B cell (primary cell): ENCODE data around the gene KRT72. TPM values are rescaled to one million over a fixed set of nuclear protein-coding genes. Genes with fewer than 3 reads are reported as not detected.

ENCODE experiments used
- ATAC-seq: fragments of 200-7000 bp; cut with Tn5 transposase; one replicate; pipeline ENCODE4 v1.10.0; 2021; ENCODE audit warnings: low read depth, mild to moderate bottlenecking, moderate number of reproducible peaks, moderate library complexity
- CTCF ChIA-PET: fragments of 350-600 bp; sonication (Branson Sonifier 250); formaldehyde crosslinking; loops from one replicate; lab custom pipeline; 2021; ENCODE audit warnings: antibody characterized with exemption, inconsistent platforms; lab: Charles Lee
- POLR2A ChIA-PET: fragments of 350-600 bp; sonication (Branson Sonifier 250); formaldehyde crosslinking; loops from one replicate; lab custom pipeline; 2021; ENCODE audit warnings: antibody characterized with exemption; lab: Charles Lee
- DNase-seq: peaks from one replicate; pipeline ENCODE4 v3.0.0; 2013
- H2AFZ ChIP-seq: 2 replicates; pipeline ENCODE4 v1.6.1; 2012; ENCODE audit warnings: mild to moderate bottlenecking, low read depth, low read length; ENCODE audit not compliant: insufficient read depth, poor library complexity, severe bottlenecking
- H3K27ac ChIP-seq, 2 donors: 1 replicate in 1 of 2; 2 replicates in 1 of 2; pipeline ENCODE4 v1.5.1; 2012 to 2013; ENCODE audit warnings: low read length in 2 of 2, mild to moderate bottlenecking in 2 of 2, moderate library complexity in 1 of 2
- H3K27me3 ChIP-seq, 4 experiments: fragments of 200-600 bp in 1 of 4; sonication (generic) in 1 of 4; replicated peaks in 1 of 4; 1 replicate in 2 of 4; 2 replicates in 2 of 4; pipeline versions ENCODE4 v1.6.1 to v1.7.0; 2013 to 2016; ENCODE audit warnings: low read length in 3 of 4, mild to moderate bottlenecking in 2 of 4, mixed read lengths in 1 of 4, moderate library complexity in 1 of 4; ENCODE audit not compliant: insufficient read depth in 4 of 4, control insufficient read depth in 3 of 4; ENCODE audit errors: control extremely low read depth in 1 of 4
- H3K36me3 ChIP-seq, 2 experiments: replicated peaks in 1 of 2; 1 replicate in 1 of 2; 2 replicates in 1 of 2; pipeline versions ENCODE4 v1.6.1 to v1.7.1; 2013; ENCODE audit warnings: low read length in 1 of 2; ENCODE audit not compliant: insufficient read depth in 2 of 2, control insufficient read depth in 1 of 2; ENCODE audit errors: control extremely low read depth in 1 of 2, extremely low read depth in 1 of 2
- H3K4me1 ChIP-seq, 2 donors: fragments of 200-600 bp in 1 of 2; sonication (generic) in 1 of 2; 1 replicate in 1 of 2; 2 replicates in 1 of 2; pipeline versions ENCODE4 v1.5.1 to v1.6.1; 2013 to 2017; ENCODE audit warnings: low read length in 2 of 2; ENCODE audit not compliant: control insufficient read depth in 2 of 2, insufficient read depth in 2 of 2
- H3K4me2 ChIP-seq: replicated peaks from 2 replicates; pipeline ENCODE3; 2012; ENCODE audit warnings: mild to moderate bottlenecking, low read depth, low read length; ENCODE audit not compliant: poor library complexity, severe bottlenecking
- H3K4me3 ChIP-seq, 5 experiments: fragments of 200-600 bp in 1 of 5; sonication (generic) in 1 of 5; 1 replicate in 3 of 5; 2 replicates in 2 of 5; pipeline versions ENCODE4 v1.5.1 to v1.7.0; 2011 to 2016; ENCODE audit warnings: low read length in 4 of 5, mild to moderate bottlenecking in 4 of 5, low read depth in 2 of 5, control low read depth in 1 of 5, moderate library complexity in 1 of 5; ENCODE audit not compliant: insufficient read depth in 1 of 5; ENCODE audit errors: control extremely low read depth in 1 of 5, extremely low read depth in 1 of 5
- H3K79me2 ChIP-seq: fragments of 200-600 bp; sonication (generic); one replicate; pipeline ENCODE4 v1.6.0; 2016; ENCODE audit warnings: low read length; ENCODE audit not compliant: control insufficient read depth, insufficient read depth
- H3K9ac ChIP-seq: fragments of 200-600 bp; sonication (generic); 2 replicates; pipeline ENCODE4 v1.6.1; 2017; ENCODE audit warnings: mild to moderate bottlenecking, low read length, moderate library complexity
- H3K9me3 ChIP-seq, 3 donors: one replicate each; pipeline versions ENCODE4 v1.6.1 to v1.7.1; 2013; ENCODE audit warnings: low read length in 2 of 3; ENCODE audit not compliant: control insufficient read depth in 2 of 3, insufficient read depth in 1 of 3; ENCODE audit errors: control extremely low read depth in 1 of 3
- H4K20me1 ChIP-seq: 2 replicates; pipeline ENCODE4 v1.6.0; 2012; ENCODE audit warnings: mild to moderate bottlenecking, low read length; ENCODE audit not compliant: insufficient read depth, control insufficient read depth, poor library complexity, severe bottlenecking
- H3K27ac Mint-ChIP-seq: one replicate; pipeline ENCODE4 v1.8.0; 2021; ENCODE audit warnings: mixed read lengths
- H3K27me3 Mint-ChIP-seq: one replicate; pipeline ENCODE4 v1.8.0; 2021; ENCODE audit warnings: mixed read lengths
- H3K4me1 Mint-ChIP-seq: one replicate; pipeline ENCODE4 v1.8.0; 2021; ENCODE audit warnings: mixed read lengths
- H3K4me3 Mint-ChIP-seq: one replicate; pipeline ENCODE4 v1.8.0; 2021; ENCODE audit warnings: mixed read lengths
- H3K9me3 Mint-ChIP-seq: one replicate; pipeline ENCODE4 v1.8.0; 2022; ENCODE audit warnings: mixed read lengths; ENCODE audit not compliant: insufficient read depth
- CTCF ChIP-seq: fragments of 200-600 bp; IDR thresholded peaks from one replicate; pipeline ENCODE4 v1.8.0; 2022; ENCODE audit warnings: antibody characterized with exemption, mild to moderate bottlenecking
- EZH2 ChIP-seq: IDR thresholded peaks from 2 replicates; pipeline ENCODE4 v1.6.1; 2012; ENCODE audit warnings: borderline replicate concordance, low read depth, mild to moderate bottlenecking, moderate library complexity, low read length; ENCODE audit not compliant: insufficient read depth, poor library complexity, severe bottlenecking
- WGBS: methylation state at CpG from one replicate; pipeline ENCODE4 v1.1.5; 2013; ENCODE audit warnings: missing lambda C conversion rate; ENCODE audit not compliant: insufficient coverage; 5-methylcytosine and 5-hydroxymethylcytosine counted together
- intact Hi-C: fragments of 100-400 bp; cut with micrococcal nuclease; formaldehyde crosslinking; loops from one replicate; pipeline ENCODE4 v1.10.0; 2022
- polyA plus RNA-seq: library from polyadenylated mRNA; depleted of rRNA; stranded (reverse); fragments of >200 nt; gene quantifications from 2 replicates; pipeline ENCODE4 v1.2.3, GENCODE V29; 2012
- total RNA-seq, 2 donors: library from RNA; stranded (reverse); fragments of 120-200 nt in 1 of 2; gene quantifications; 1 replicate in 1 of 2; 2 replicates in 1 of 2; pipeline versions ENCODE4 v1.2.3 to v1.2.4, GENCODE V29; 2013 to 2022

The KRT72 gene
- total and polyA plus RNA-seq, 2 donors (not counting 1 experiment from before 2014, with no cell fraction given): 0.04 TPM; not detected in 1

GRCh38 chr12:52600475-52600874, 788 bp downstream of the KRT72 start:
- TF ChIP-seq EZH2 (no peak), CTCF (no peak)
- Histone ChIP-seq H3K27ac (no peak overlapping the region), H3K27me3 (peaks cover 0 to 14% (median 6%) of the 10 kb centered on the region in 4 experiments), H3K79me2 (no peaks in the 10 kb centered on the region), H3K4me3 (no peak overlapping the region), H2AFZ (no peak overlapping the region), H4K20me1 (no peaks in the 10 kb centered on the region), H3K9ac (no peak overlapping the region), H3K9me3 (no peaks in the 10 kb centered on the region), H3K4me1 (no peaks in the 10 kb centered on the region), H3K36me3 (no peaks in the 10 kb centered on the region), H3K4me2 (no peak overlapping the region)
- no peak overlapping the region for H3K4me3 Mint-ChIP-seq
- no peak overlapping the region for H3K27ac Mint-ChIP-seq
- no peaks in the 10 kb centered on the region for H3K4me1 Mint-ChIP-seq
- ChIA-PET CTCF (no interaction called here), POLR2A (no interaction called here)
- WGBS: 94% methylated on average over 8 of the region's 12 CpGs
- no peak for DNase-seq
- intact Hi-C loops: no loop called here
- peaks cover 44% of the 10 kb centered on the region for H3K27me3 Mint-ChIP-seq
- no peak for ATAC-seq
- no peaks in the 10 kb centered on the region for H3K9me3 Mint-ChIP-seq

- H3K27me3 Mint-ChIP-seq: peaks cover 44% of the 10 kb centered on the region
- intact Hi-C loops: no loop called here
- no peak overlapping the region for H3K27ac Mint-ChIP-seq
- H3K27ac ChIP-seq: no peak overlapping the region
- no peak overlapping the region for H3K9ac ChIP-seq
- H3K4me3 Mint-ChIP-seq: no peak overlapping the region
- no peak overlapping the region for H3K4me3 ChIP-seq
- H3K27me3 ChIP-seq: peaks cover 0 to 14% (median 6%) of the 10 kb centered on the region in 4 experiments
- H3K9me3 ChIP-seq: no peaks in the 10 kb centered on the region
- POLR2A ChIA-PET: no interaction called here
- no peaks in the 10 kb centered on the region for H3K4me1 Mint-ChIP-seq
- no peaks in the 10 kb centered on the region for H4K20me1 ChIP-seq
- H2AFZ ChIP-seq: no peak overlapping the region
- no peaks in the 10 kb centered on the region for H3K9me3 Mint-ChIP-seq
- no peak overlapping the region for H3K4me2 ChIP-seq
- ATAC-seq (no peak), DNase-seq (no peak)
- H3K79me2 ChIP-seq: no peaks in the 10 kb centered on the region
- H3K4me1 ChIP-seq: no peaks in the 10 kb centered on the region
- CTCF ChIA-PET: interaction anchor here (1.5 kb wide), 1 partner anchor 46 kb away, joined by 4 read pairs; no protein-coding TSS in a partner anchor
- H3K36me3 ChIP-seq: no peaks in the 10 kb centered on the region
- TF ChIP-seq CTCF: no peak
- no peak for TF ChIP-seq EZH2
- WGBS: 62% methylated on average over 1 of the region's 2 CpGs
Measured at GRCh38 chr12:52600071-52600470, 1.2 kb downstream of the KRT72 start.
